ENCODE results near the gene ZNF716. TPM values are rescaled to one million over a fixed set of nuclear protein-coding genes. Genes with fewer than 3 reads are reported as not detected.
"Not testable (repeated sequence)": the region's sequence is repeated elsewhere in the genome, so short reads cannot be mapped to it uniquely, and the experiment has no call there.

The ZNF716 gene
- total RNA-seq, 4 donors from 2014 or later = not detected

DNA sequence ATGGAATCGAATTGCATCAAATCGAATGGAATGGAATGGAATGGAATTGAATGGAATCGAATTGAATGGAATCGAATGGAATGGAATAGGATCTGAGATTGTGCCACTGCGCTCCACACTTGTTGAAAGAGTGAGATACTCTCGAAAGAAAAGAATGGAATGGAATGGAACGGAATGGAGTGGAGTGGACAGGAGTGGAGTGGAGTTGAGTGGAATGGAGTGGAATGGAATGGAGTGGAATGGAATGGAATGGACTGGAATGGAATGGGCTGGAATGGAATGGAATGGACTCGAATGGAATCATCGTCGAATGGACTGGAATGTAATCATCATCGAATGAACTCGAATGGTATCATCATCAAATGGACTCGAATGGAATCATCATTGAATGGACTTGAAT, 38.0 kb downstream of the ZNF716 start:
- TF ChIP-seq, protein P1, sequence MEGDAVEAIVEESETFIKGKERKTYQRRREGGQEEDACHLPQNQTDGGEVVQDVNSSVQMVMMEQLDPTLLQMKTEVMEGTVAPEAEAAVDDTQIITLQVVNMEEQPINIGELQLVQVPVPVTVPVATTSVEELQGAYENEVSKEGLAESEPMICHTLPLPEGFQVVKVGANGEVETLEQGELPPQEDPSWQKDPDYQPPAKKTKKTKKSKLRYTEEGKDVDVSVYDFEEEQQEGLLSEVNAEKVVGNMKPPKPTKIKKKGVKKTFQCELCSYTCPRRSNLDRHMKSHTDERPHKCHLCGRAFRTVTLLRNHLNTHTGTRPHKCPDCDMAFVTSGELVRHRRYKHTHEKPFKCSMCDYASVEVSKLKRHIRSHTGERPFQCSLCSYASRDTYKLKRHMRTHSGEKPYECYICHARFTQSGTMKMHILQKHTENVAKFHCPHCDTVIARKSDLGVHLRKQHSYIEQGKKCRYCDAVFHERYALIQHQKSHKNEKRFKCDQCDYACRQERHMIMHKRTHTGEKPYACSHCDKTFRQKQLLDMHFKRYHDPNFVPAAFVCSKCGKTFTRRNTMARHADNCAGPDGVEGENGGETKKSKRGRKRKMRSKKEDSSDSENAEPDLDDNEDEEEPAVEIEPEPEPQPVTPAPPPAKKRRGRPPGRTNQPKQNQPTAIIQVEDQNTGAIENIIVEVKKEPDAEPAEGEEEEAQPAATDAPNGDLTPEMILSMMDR (IDR thresholded peaks at IDR 0.05) = no peak
- DNase-seq (ENCODE audit: low spot score) = no peak
- ATAC-seq (ENCODE audit: low FRiP score) = no peak

DNA sequence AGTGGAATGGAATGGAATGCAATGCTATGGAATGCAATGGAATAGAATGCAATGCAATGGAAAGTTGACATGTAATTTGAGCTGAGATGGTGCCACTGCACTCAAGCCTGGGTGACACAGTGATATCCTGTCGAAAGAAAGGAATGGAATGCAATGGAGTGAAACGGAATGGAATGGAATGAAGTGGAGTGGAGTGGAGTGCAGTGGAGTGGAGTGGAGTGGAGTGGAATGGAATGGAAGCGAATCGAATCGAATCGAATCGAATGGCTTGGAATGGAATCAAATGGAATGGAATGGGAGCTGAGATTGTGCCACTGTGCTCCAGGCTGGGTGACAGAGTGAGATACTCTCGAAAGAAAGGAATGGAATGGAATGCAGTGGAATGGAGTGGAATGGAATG, 45.1 kb downstream of the ZNF716 start:
- ATAC-seq (ENCODE audit: low FRiP score); DNase-seq (ENCODE audit: low spot score): not testable (repeated sequence)

DNA sequence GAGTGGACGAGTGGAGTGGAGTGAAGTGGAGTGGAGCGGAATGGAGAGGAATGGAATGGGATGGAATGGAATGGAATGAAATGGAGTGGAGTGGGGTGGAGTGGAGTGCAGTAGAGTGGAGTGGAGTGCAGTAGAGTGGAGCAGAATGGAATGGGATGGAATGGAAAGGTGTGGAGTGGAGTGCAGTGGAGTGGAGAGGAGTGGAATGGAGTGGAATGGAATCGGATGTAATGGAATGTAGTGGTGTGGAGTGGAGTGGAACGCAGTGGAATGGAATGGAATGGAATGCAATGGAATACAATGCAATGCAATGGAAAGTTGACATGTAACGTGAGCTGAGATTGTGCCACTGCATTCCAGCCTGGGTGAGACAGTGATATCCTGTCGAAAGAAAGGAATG, 46.4 kb downstream of the ZNF716 start:
- ATAC-seq (ENCODE audit: low FRiP score) (no peak), DNase-seq (ENCODE audit: low spot score) (no peak)
- TF ChIP-seq, protein P1 (IDR thresholded peaks at IDR 0.05) = no peak

DNA sequence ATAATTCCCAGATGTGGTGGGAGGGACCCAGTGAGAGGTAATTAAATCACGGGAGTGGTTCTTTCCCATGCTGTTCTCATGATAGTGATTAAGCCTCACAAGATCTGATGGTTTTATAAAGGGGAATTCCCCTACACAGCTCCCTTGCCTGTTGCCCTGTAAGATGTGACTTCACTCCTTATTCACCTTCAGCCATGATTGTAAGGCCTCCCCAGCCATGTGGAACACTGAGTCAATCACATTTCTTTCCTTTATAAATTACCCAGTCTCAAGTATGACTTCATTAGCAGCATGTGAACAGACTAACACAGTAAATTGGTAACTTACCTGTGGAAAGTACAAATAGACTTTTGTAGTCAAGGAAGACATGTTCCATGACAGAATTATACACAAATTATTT, 55.2 kb downstream of the ZNF716 start:
- DNase-seq (ENCODE audit: low spot score) (no peak), ATAC-seq (ENCODE audit: low FRiP score) (no peak)
- TF ChIP-seq, protein P1 (IDR thresholded peaks at IDR 0.05) = no peak

Small RNA genes within 50 kb of the gene (small RNA-seq; reads per million reads assigned to genes)
- gene MIR3147 = not detected

All from omental fat pad (tissue), 4 donors.